HCT116 (cell line): ENCODE data around the gene UNC79.

Source experiments
- CBX3 ChIP-seq: IDR thresholded peaks from 2 replicates; pipeline ENCODE4 v1.6.1; 2012; ENCODE audit warnings: low read depth
- CTCF ChIP-seq, 3 experiments: fragments of 200-600 bp in 1 of 3; sonication (generic) in 1 of 3; IDR thresholded peaks in 2 of 3; conservative IDR thresholded peaks in 1 of 3; 2 replicates each; pipeline ENCODE4 v1.5.1; 2012 to 2017; ENCODE audit warnings: low read depth in 2 of 3, low read length in 2 of 3, antibody characterized with exemption in 1 of 3, borderline replicate concordance in 1 of 3, control low read depth in 1 of 3, mild to moderate bottlenecking in 1 of 3, mixed read lengths in 1 of 3, mixed run types in 1 of 3, moderate library complexity in 1 of 3; ENCODE audit not compliant: insufficient read depth in 1 of 3
- EZH2 ChIP-seq: fragments of 200-600 bp; sonication (generic); IDR thresholded peaks from 2 replicates; pipeline ENCODE4 v1.6.1; 2017; ENCODE audit warnings: antibody characterized with exemption, mixed run types
- FOSL1 ChIP-seq: IDR thresholded peaks from 2 replicates; pipeline ENCODE4 v1.6.1; 2012; ENCODE audit warnings: low read depth
- JUND ChIP-seq: IDR thresholded peaks from 2 replicates; pipeline ENCODE4 v1.6.1; 2012
- POLR2A ChIP-seq: IDR thresholded peaks from 2 replicates; pipeline ENCODE4 v1.7.0; 2011; ENCODE audit warnings: borderline replicate concordance; ENCODE audit not compliant: insufficient read depth, insufficient read length; ENCODE audit errors: extremely low read depth
- RAD21 ChIP-seq: IDR thresholded peaks from 2 replicates; pipeline ENCODE4 v1.6.1; 2012; ENCODE audit warnings: low read depth, mild to moderate bottlenecking

GRCh38 chr14:93645200-93645599 lies 214.5 kb downstream of the UNC79 start:
- TF ChIP-seq CTCF (IDR thresholded peaks at IDR 0.05 in 2 of 3, conservative IDR thresholded peaks at IDR 0.05 in 1 of 3; ENCODE audit: borderline replicate concordance in 1 of 3, insufficient read depth in 1 of 3, low read depth in 2 of 3, low read length in 2 of 3) (no peak), FOSL1 (no peak), RAD21 (no peak), EZH2 (no peak), JUND (no peak), CBX3 (no peak), POLR2A (no peak)
